Activated gamma-delta T cell treated with Interleukin-2 at 50 U/mL for 16 hours (primary cell): Measurements from ENCODE around the gene GNB1L.
A peak's percentile ranks its signal among the peaks of the same experiment; 100 is the strongest.

Experiments
- DNase-seq: peaks from one replicate; pipeline ENCODE4 v3.0.0-alpha.2; 2020

GNB1L gene

GRCh38 chr22:19875531-19876313 is 21.0 kb upstream of the GNB1L start:
- DNase-seq: no peak

- no peak for DNase-seq
These were observed 20.4 kb upstream of the GNB1L start for GRCh38 chr22:19875061-19875530.

GRCh38 chr22:19874307-19875060 is 19.8 kb upstream of the GNB1L start:
- DNase-seq: peak; percentile 29

GRCh38 chr22:19873960-19874306 is 19.3 kb upstream of the GNB1L start:
- DNase-seq: no peak

- DNase-seq: peak; percentile 2
These were observed 18.7 kb upstream of the GNB1L start for GRCh38 chr22:19873138-19873959.

- DNase-seq: no peak
These were observed 18.1 kb upstream of the GNB1L start for GRCh38 chr22:19872779-19873137.

- DNase-seq: peak; percentile 2
These were observed 17.4 kb upstream of the GNB1L start for GRCh38 chr22:19871845-19872778.

GRCh38 chr22:19871023-19871844 is 16.6 kb upstream of the GNB1L start:
- DNase-seq: peak; percentile 3

GRCh38 chr22:19870153-19871022 is 15.7 kb upstream of the GNB1L start:
- peak; percentile 2 for DNase-seq

- DNase-seq: no peak
These were observed 15.0 kb upstream of the GNB1L start for GRCh38 chr22:19869497-19870152.

GRCh38 chr22:19868773-19869471 is 14.2 kb upstream of the GNB1L start:
- peak; percentile 2 for DNase-seq

- peak; percentile 3 for DNase-seq
These were observed 13.7 kb upstream of the GNB1L start for GRCh38 chr22:19868333-19868732.

GRCh38 chr22:19867617-19868016 is 12.9 kb upstream of the GNB1L start:
- DNase-seq: no peak

- no peak for DNase-seq
These were observed 12.0 kb upstream of the GNB1L start for GRCh38 chr22:19866665-19867009.

- no peak for DNase-seq
These were observed 10.6 kb upstream of the GNB1L start for GRCh38 chr22:19865141-19865829.

- DNase-seq: no peak
These were observed 9.9 kb upstream of the GNB1L start for GRCh38 chr22:19864538-19865106.

- no peak for DNase-seq
These were observed 8.9 kb upstream of the GNB1L start for GRCh38 chr22:19863571-19863970.

GRCh38 chr22:19862619-19863246 is 8.1 kb upstream of the GNB1L start:
- DNase-seq: no peak
